Body of pancreas (tissue), 4 donors: ENCODE results near the gene GAB2.

ENCODE experiments used
- POLR2A ChIP-seq, 3 donors: fragments of 450-650 bp; IDR thresholded peaks; one replicate each; pipeline ENCODE4 v1.6.1; 2016; ENCODE audit warnings: antibody characterized with exemption in 3 of 3, mild to moderate bottlenecking in 2 of 3
- TF ChIP-seq, protein P1 (sequence below), 7 experiments: fragments of 450-650 bp in 4 of 7; fragments of 200-600 bp in 3 of 7; sonication (generic) in 3 of 7; IDR thresholded peaks; one replicate each; pipeline ENCODE4 v1.5.1; 2016 to 2019; ENCODE audit warnings: antibody characterized with exemption in 7 of 7

GRCh38 chr11:78295347-78295746, 122.3 kb downstream of the GAB2 start:
- TF ChIP-seq, protein P1, sequence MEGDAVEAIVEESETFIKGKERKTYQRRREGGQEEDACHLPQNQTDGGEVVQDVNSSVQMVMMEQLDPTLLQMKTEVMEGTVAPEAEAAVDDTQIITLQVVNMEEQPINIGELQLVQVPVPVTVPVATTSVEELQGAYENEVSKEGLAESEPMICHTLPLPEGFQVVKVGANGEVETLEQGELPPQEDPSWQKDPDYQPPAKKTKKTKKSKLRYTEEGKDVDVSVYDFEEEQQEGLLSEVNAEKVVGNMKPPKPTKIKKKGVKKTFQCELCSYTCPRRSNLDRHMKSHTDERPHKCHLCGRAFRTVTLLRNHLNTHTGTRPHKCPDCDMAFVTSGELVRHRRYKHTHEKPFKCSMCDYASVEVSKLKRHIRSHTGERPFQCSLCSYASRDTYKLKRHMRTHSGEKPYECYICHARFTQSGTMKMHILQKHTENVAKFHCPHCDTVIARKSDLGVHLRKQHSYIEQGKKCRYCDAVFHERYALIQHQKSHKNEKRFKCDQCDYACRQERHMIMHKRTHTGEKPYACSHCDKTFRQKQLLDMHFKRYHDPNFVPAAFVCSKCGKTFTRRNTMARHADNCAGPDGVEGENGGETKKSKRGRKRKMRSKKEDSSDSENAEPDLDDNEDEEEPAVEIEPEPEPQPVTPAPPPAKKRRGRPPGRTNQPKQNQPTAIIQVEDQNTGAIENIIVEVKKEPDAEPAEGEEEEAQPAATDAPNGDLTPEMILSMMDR (IDR thresholded peaks at IDR 0.05): no peak
- no peak for TF ChIP-seq POLR2A (IDR thresholded peaks at IDR 0.05)
